Measurements from ENCODE around the gene EEF1G. TPM values are rescaled to one million over a fixed set of nuclear protein-coding genes. Genes with fewer than 3 reads are reported as not detected.

EEF1G gene
- total RNA-seq, 1 experiment from 2014 or later: 2,004 TPM

DNA sequence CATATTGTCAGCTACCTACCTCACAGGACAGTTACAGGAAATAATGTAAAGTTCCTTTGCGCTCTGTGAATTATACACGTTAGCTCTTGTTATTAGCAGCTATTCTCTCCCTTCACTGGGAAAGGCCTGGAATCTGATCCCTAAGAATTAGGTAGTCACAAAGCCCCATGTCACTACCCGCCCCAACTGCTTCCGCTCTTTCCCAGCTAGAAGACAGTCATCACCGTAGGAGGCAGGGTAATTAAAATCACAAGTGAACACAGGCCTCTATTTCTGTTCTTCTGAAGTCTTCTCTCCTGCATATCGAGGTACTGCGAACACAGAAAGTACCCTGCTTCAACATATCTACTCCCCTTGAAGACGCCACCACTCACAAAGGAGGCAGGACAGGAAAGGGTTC, 14.5 kb downstream of the EEF1G start:
- Histone ChIP-seq H3K36me3 (ENCODE audit: control insufficient read depth, insufficient read depth, low read length) (peaks cover 4% of the 10 kb centered on the region; the same call in 1 of the 2 replicates), H3K9me3 (no peaks in the 10 kb centered on the region), H3K4me1 (peaks cover 86% of the 10 kb centered on the region), H3K27me3 (replicated peaks; ENCODE audit: control insufficient read depth, insufficient read depth, low read length) (no peaks in the 10 kb centered on the region), H3K4me3 (ENCODE audit: low read depth, low read length) (no peak overlapping the region)
- BruUV-seq (replicated peaks): no TSS peak
- no peak for DNase-seq
- Mint-ChIP-seq H3K4me3 (ENCODE audit: unreplicated experiment) (no peak overlapping the region), H3K27me3 (ENCODE audit: insufficient read depth, unreplicated experiment) (no peaks in the 10 kb centered on the region), H3K4me1 (ENCODE audit: low read depth, unreplicated experiment) (peaks cover 66% of the 10 kb centered on the region), H3K9me3 (ENCODE audit: unreplicated experiment) (no peaks in the 10 kb centered on the region), H3K36me3 (ENCODE audit: insufficient read depth, unreplicated experiment) (peaks cover 98% of the 10 kb centered on the region), H3K27ac (ENCODE audit: unreplicated experiment) (peak overlapping the region; percentile 71)
- POLR2A ChIA-PET: interaction anchor here (0.6 to 2.9 kb wide), 2 partner anchors 13 to 15 kb away, joined by 4 to 26 read pairs; partner anchors contain the start of genes AHNAK and EEF1G
- intact Hi-C loops (cut with micrococcal nuclease; ENCODE audit: unreplicated experiment): no loop called here
- CTCF ChIA-PET: interaction anchor here (1.0 to 2.5 kb wide), 5 partner anchors 12 to 163 kb away, joined by 3 to 45 read pairs (median 14); partner anchors contain the start of gene AHNAK
- TF ChIP-seq, protein P1, sequence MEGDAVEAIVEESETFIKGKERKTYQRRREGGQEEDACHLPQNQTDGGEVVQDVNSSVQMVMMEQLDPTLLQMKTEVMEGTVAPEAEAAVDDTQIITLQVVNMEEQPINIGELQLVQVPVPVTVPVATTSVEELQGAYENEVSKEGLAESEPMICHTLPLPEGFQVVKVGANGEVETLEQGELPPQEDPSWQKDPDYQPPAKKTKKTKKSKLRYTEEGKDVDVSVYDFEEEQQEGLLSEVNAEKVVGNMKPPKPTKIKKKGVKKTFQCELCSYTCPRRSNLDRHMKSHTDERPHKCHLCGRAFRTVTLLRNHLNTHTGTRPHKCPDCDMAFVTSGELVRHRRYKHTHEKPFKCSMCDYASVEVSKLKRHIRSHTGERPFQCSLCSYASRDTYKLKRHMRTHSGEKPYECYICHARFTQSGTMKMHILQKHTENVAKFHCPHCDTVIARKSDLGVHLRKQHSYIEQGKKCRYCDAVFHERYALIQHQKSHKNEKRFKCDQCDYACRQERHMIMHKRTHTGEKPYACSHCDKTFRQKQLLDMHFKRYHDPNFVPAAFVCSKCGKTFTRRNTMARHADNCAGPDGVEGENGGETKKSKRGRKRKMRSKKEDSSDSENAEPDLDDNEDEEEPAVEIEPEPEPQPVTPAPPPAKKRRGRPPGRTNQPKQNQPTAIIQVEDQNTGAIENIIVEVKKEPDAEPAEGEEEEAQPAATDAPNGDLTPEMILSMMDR (IDR thresholded peaks at IDR 0.05; ENCODE audit: insufficient read depth in 1 of 2, low read depth in 1 of 2, low read length in 1 of 2, severe bottlenecking in 1 of 2, unreplicated experiment in 1 of 2): no peak

DNA sequence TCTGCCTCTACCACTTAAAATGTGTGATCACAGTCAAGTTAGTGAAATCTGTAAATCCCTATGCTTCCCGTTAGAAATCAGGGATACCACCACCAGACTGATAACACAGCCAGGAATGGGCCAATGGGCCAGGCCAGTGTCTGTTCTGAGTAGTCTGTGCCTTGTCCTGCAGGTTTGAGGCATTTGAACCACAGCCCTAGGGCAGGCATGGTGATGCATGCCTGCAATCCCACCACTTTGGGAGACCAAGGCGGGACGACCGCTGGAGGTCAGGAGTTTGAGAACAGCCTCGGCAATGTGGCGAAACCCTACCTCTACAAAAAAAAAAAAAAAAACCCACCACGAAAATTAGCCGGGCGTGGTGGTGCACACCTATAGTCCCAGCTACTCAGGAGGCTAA, 15.0 kb downstream of the EEF1G start:
- ChIA-PET POLR2A (interaction anchor here (0.6 kb wide), 2 partner anchors 12 to 1123 kb away, joined by 3 to 4 read pairs; partner anchors contain the start of gene AHNAK), CTCF (interaction anchor here (0.8 to 2.4 kb wide), 4 partner anchors 16 to 158 kb away, joined by 3 to 38 read pairs (median 3); no protein-coding TSS in a partner anchor)
- no peak for DNase-seq
- intact Hi-C loops (cut with micrococcal nuclease; ENCODE audit: unreplicated experiment): no loop called here
- BruUV-seq (replicated peaks): no TSS peak
- Mint-ChIP-seq H3K9me3 (ENCODE audit: unreplicated experiment) (no peaks in the 10 kb centered on the region), H3K4me3 (ENCODE audit: unreplicated experiment) (no peak overlapping the region), H3K27me3 (ENCODE audit: insufficient read depth, unreplicated experiment) (no peaks in the 10 kb centered on the region), H3K4me1 (ENCODE audit: low read depth, unreplicated experiment) (peaks cover 69% of the 10 kb centered on the region), H3K27ac (ENCODE audit: unreplicated experiment) (peak overlapping the region; percentile 71), H3K36me3 (ENCODE audit: insufficient read depth, unreplicated experiment) (peaks cover 97% of the 10 kb centered on the region)
- Histone ChIP-seq H3K4me3 (ENCODE audit: low read depth, low read length) (no peak overlapping the region), H3K4me1 (peaks cover 87% of the 10 kb centered on the region), H3K27me3 (replicated peaks; ENCODE audit: control insufficient read depth, insufficient read depth, low read length) (no peaks in the 10 kb centered on the region), H3K36me3 (ENCODE audit: control insufficient read depth, insufficient read depth, low read length) (peaks cover 4% of the 10 kb centered on the region; the same call in 1 of the 2 replicates), H3K9me3 (no peaks in the 10 kb centered on the region)
- TF ChIP-seq, protein P1 (IDR thresholded peaks at IDR 0.05; ENCODE audit: insufficient read depth in 1 of 2, low read depth in 1 of 2, low read length in 1 of 2, severe bottlenecking in 1 of 2, unreplicated experiment in 1 of 2): no peak

DNA sequence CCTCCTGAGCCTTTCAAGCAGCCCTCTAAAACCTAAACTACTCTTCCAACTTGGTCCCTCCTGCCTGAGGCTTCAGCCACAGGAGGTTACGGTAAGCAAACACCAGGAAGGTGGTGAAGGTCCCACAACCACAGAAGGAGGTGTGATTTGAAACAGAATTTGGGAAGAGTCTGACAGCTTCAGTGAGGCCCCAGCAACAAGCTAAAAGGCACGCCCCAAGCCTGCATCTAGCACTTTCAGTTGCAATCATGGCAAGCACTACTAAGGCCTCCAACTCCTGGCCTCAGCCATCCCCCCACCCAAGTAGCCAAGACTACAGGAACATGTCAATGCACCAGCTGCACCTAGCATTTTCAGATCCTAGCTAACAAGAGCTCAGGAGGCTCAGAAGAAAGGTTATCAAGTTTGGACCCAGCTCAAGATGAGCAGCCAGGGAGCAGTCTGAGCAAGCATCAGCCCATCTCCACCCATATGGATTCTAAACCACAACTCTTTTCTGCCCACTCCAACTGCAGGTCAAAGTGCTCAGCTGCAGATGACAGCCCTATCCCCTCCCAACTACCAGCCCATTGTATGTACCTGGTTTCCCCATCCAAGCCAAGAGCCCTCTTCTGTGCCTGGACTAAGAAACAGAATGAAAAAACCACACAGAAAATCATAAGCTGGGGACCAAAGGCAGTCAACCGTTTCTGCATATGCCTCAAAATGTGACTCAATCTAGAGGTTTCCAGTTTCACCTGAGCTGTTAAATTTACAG, 16.6 kb downstream of the EEF1G start:
- intact Hi-C loops (cut with micrococcal nuclease; ENCODE audit: unreplicated experiment): no loop called here
- peaks cover 78% of the 10 kb centered on the region for H3K4me1 Mint-ChIP-seq (ENCODE audit: low read depth, unreplicated experiment)
- peaks cover 95% of the 10 kb centered on the region for H3K36me3 Mint-ChIP-seq (ENCODE audit: insufficient read depth, unreplicated experiment)
- CTCF ChIA-PET: interaction anchor here (1.0 to 1.6 kb wide), 2 partner anchors 15 to 132 kb away, joined by 4 to 7 read pairs; no protein-coding TSS in a partner anchor
- Histone ChIP-seq H3K27me3 (replicated peaks; ENCODE audit: control insufficient read depth, insufficient read depth, low read length) (no peaks in the 10 kb centered on the region), H3K4me1 (peaks cover 87% of the 10 kb centered on the region), H3K36me3 (ENCODE audit: control insufficient read depth, insufficient read depth, low read length) (peaks cover 4% of the 10 kb centered on the region; the same call in 1 of the 2 replicates), H3K9me3 (no peaks in the 10 kb centered on the region), H3K4me3 (ENCODE audit: low read depth, low read length) (no peak overlapping the region)
- H3K9me3 Mint-ChIP-seq (ENCODE audit: unreplicated experiment): no peaks in the 10 kb centered on the region
- no peak overlapping the region for H3K4me3 Mint-ChIP-seq (ENCODE audit: unreplicated experiment)
- TF ChIP-seq, protein P1 (IDR thresholded peaks at IDR 0.05; ENCODE audit: insufficient read depth in 1 of 2, low read depth in 1 of 2, low read length in 1 of 2, severe bottlenecking in 1 of 2, unreplicated experiment in 1 of 2): no peak
- no peak for DNase-seq
- BruUV-seq (replicated peaks): no TSS peak
- H3K27ac Mint-ChIP-seq (ENCODE audit: unreplicated experiment): peak overlapping the region; percentile 96
- POLR2A ChIA-PET: interaction anchor here (0.8 kb wide), 1 partner anchor 17 kb away, joined by 3 read pairs; no protein-coding TSS in a partner anchor
- H3K27me3 Mint-ChIP-seq (ENCODE audit: insufficient read depth, unreplicated experiment): no peaks in the 10 kb centered on the region

All from Caco-2 (cell line).